H7 (cell line): ENCODE results near the gene CKS1B. TPM values are rescaled to one million over a fixed set of nuclear protein-coding genes. Genes with fewer than 3 reads are reported as not detected.

Experiments used
- DNase-seq: peaks from one replicate; pipeline ENCODE4 v3.0.0; 2012
- H3K27me3 ChIP-seq: 2 replicates; pipeline ENCODE4 v1.6.0; 2011; ENCODE audit warnings: mild to moderate bottlenecking, low read length; ENCODE audit not compliant: control insufficient read depth, insufficient read depth
- H3K36me3 ChIP-seq: replicated peaks from 2 replicates; pipeline ENCODE4 v1.5.1; 2011; ENCODE audit warnings: low read length; ENCODE audit not compliant: control insufficient read depth, insufficient read depth
- H3K4me3 ChIP-seq: 2 replicates; pipeline ENCODE4 v1.5.1; 2011; ENCODE audit warnings: low read depth, mild to moderate bottlenecking, control low read depth, low read length, moderate library complexity; ENCODE audit not compliant: insufficient read depth
- total RNA-seq: library from RNA; depleted of rRNA; stranded (reverse); fragments of >200 nt; shearing (Covaris generic); gene quantifications from 2 replicates; pipeline ENCODE4 v1.2.3, GENCODE V29; 2014

CKS1B gene
- total RNA-seq, 1 experiment from 2014 or later, result 342 TPM

- H3K4me3 ChIP-seq, result peak overlapping the region; percentile 58
- peak; percentile 71 for DNase-seq
- H3K36me3 ChIP-seq, result peaks cover 6% of the 10 kb centered on the region
- H3K27me3 ChIP-seq, result no peaks in the 10 kb centered on the region
Observed at GRCh38 chr1:154956544-154956941, 17.9 kb upstream of the CKS1B start.

GRCh38 chr1:154957091-154957657 is 17.3 kb upstream of the CKS1B start:
- Histone ChIP-seq H3K27me3 (no peaks in the 10 kb centered on the region), H3K36me3 (peaks cover 6% of the 10 kb centered on the region), H3K4me3 (no peak overlapping the region)
- no peak for DNase-seq

DNA sequence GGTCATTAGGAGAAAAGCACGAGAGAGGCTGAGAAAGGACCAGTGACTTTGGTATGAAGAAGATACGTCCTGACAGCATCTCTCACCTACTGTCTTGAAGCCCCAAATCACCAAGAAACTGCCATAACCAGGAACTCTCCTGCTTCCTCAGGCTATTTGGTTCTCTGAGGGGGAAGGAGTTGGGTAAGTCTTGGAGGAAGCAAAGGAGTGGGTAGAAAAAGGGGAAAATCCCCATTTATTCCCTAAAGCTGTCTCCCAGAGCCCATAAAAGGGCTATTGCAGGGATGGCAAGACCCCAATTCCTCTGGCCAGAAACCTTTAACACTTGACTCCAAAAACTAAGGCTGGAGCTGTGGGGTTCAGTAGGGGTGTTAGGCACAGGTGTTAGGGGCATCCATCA is 16.4 kb upstream of the CKS1B start:
- no peak for DNase-seq
- H3K27me3 ChIP-seq, result no peaks in the 10 kb centered on the region
- peaks cover 6% of the 10 kb centered on the region for H3K36me3 ChIP-seq
- H3K4me3 ChIP-seq, result no peak overlapping the region

DNA sequence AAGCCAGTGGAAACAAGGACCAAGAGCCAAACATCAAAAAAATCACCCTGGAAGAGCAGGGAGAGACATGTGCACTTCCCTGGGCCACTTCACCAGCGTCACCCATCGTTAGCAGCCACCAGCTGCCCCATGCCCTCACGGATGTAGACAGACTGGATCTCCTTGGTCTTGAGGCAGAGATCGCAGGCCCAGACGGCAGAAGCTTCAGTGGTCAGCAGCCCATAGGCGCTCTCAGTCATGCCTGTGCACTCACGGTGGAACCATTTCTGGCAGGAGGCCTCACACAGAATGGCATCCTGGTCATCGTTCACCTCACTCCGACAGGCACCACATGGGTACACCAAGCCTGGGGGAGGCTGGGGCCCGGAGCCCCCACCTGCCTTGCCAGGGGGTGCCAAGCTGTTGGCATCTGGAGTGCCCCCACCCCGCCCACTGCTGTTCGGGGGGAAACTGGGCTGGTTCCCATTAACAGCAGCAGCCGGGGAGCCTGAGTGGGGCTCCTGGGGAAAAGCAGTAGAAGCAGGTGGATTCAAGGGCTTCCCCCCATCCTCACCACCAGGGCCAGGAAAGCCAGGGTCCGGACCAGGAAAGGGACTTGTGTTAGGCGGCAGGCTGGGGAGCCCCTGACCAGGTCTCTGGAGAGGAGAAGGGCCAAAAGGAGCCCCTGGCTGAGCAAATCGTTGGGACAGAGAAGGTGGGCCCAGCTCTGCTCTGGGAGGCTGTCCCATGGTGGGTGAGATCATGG is 15.6 kb upstream of the CKS1B start:
- Histone ChIP-seq H3K27me3 (no peaks in the 10 kb centered on the region), H3K36me3 (peaks cover 12% of the 10 kb centered on the region), H3K4me3 (no peak overlapping the region)
- DNase-seq, result no peak

DNA sequence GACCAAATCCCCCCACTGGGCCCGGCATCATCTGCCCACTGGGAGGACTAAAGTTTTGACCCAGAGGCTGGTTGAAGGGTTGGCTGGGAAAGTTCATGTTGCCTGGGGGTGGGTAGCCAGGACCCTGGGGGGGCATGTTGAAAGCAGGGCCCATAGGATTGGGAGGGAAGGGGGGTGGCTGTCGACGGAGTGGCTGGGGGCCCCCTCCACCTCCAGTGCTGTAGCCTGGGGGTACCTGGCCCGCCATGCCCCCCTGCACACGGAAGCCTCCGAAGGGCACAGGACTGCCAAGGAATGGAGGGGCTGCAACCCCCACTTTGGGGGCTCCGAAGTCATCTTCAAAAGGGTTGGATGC is 15.1 kb upstream of the CKS1B start:
- H3K36me3 ChIP-seq, result peaks cover 14% of the 10 kb centered on the region
- H3K4me3 ChIP-seq, result no peak overlapping the region
- no peaks in the 10 kb centered on the region for H3K27me3 ChIP-seq
- no peak for DNase-seq

GRCh38 chr1:154960446-154961136 is 13.9 kb upstream of the CKS1B start:
- peak overlapping the region; percentile 88 for H3K4me3 ChIP-seq
- peaks cover 22% of the 10 kb centered on the region for H3K36me3 ChIP-seq
- no peak for DNase-seq
- no peaks in the 10 kb centered on the region for H3K27me3 ChIP-seq

GRCh38 chr1:154961207-154962155 is 13.0 kb upstream of the CKS1B start, which contains the start of gene PYGO2:
TSS of gene PYGO2 (minus strand) at chr1:154961782. CDS start at chr1:154961576, 206 bp downstream.
- Histone ChIP-seq H3K36me3 (peaks cover 31% of the 10 kb centered on the region), H3K4me3 (peak within 1 kb of the TSS; percentile 88), H3K27me3 (no peaks in the 10 kb centered on the region)
- DNase-seq, result peak; percentile 96

DNA sequence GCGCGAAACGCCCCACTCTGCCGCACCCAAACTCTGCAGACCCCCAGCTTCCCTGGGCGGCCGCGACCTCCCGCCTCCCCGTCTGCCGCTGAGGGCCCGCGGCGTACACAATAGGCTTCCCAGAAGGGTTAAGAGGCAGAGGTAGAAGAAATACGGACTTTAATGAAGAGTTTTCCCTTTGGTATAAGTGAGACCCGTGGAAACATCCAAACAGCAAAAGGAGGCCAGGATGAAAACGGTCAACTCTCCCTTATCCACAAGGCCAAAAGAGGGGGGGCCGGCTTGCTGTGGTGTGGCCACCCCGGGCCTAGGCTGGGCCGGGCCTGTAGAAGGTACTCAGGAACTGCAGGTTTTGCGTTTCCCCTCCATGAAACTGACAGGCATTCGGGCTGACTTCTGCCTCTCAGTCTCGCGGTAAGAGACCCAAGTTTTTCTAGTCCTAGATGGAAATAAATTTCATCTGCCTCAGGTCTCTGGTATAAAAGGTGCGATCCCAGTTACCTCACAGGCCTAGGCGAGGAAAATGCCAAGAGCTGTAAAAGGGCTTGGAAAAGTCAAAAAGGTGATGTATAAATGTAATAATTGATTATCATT is 12.2 kb upstream of the CKS1B start:
- peaks cover 38% of the 10 kb centered on the region for H3K36me3 ChIP-seq
- DNase-seq, result peak; percentile 82
- no peaks in the 10 kb centered on the region for H3K27me3 ChIP-seq
- peak overlapping the region; percentile 88 for H3K4me3 ChIP-seq

DNA sequence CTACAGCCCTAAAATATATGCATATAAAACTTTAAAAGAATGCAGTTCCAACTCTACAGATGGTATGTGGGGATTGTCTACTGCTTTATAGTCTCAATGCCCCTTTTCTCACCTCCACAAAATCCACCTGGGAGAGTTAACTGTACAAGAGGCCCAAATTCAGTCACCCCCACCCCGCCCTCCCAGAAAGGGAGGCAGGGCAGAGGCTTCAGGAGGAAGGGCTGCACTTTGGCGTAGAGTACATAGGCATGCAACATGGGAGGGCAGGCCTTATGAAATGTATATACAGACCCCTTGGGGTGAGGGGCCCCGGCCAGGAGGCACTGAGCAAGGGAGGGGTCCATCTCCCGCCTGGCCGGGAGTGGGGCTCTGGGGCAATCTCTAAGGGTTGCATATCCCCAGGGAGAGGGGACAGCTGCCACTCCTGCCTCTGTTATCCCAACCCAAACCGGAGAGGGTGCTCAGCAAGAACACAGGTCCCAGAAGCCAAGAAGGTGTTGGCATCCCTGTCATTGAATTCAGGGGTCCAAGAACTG is 11.6 kb upstream of the CKS1B start:
- H3K4me3 ChIP-seq, result no peak overlapping the region
- no peaks in the 10 kb centered on the region for H3K27me3 ChIP-seq
- peaks cover 44% of the 10 kb centered on the region for H3K36me3 ChIP-seq
- no peak for DNase-seq

- H3K4me3 ChIP-seq, result no peak overlapping the region
- H3K27me3 ChIP-seq, result no peaks in the 10 kb centered on the region
- DNase-seq, result no peak
- H3K36me3 ChIP-seq, result peaks cover 51% of the 10 kb centered on the region
Observed at GRCh38 chr1:154963643-154964042, 10.8 kb upstream of the CKS1B start.

DNA sequence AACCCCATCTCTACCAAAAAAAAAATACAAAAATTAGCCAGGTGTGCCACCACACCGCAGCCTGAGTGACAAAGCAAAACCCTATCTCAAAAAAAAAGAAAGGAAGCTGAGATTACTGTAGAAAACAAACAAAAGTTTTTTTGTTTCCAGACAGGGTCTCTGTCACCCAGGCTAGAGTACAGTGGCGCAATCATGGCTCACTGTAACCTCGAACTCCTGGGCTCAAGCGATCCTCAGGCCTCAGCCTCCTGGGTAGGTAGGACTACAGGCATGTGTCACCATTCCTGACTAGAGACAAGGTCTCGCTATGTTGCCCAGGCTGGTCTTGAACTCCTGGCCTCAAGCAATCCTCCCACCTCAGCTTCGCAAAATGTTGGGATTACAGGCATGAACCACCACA is 10.1 kb upstream of the CKS1B start:
- Histone ChIP-seq H3K36me3 (peaks cover 49% of the 10 kb centered on the region), H3K27me3 (no peaks in the 10 kb centered on the region), H3K4me3 (no peak overlapping the region)
- no peak for DNase-seq

GRCh38 chr1:154966111-154966510 is 8.4 kb upstream of the CKS1B start:
- Histone ChIP-seq H3K4me3 (no peak overlapping the region), H3K36me3 (peaks cover 46% of the 10 kb centered on the region), H3K27me3 (no peaks in the 10 kb centered on the region)
- no peak for DNase-seq

- Histone ChIP-seq H3K27me3 (no peaks in the 10 kb centered on the region), H3K4me3 (no peak overlapping the region), H3K36me3 (peaks cover 46% of the 10 kb centered on the region)
- DNase-seq, result no peak
Observed at GRCh38 chr1:154967331-154967950, 7.0 kb upstream of the CKS1B start.
